ENCODE results near the gene EFCAB9. TPM values are rescaled to one million over a fixed set of nuclear protein-coding genes. Genes with fewer than 3 reads are reported as not detected.
A peak's percentile ranks its signal among the peaks of the same experiment; 100 is the strongest.

Gene EFCAB9
- total RNA-seq, 6 experiments from 2014 or later: not detected

- no peak overlapping the region for H3K4me3 Mint-ChIP-seq
- H3K9me3 Mint-ChIP-seq: no peaks in the 10 kb centered on the region
- H3K27me3 Mint-ChIP-seq (ENCODE audit: insufficient read depth): no peaks in the 10 kb centered on the region; the same call in 1 of the 2 replicates
- peak; percentile 34 for DNase-seq
- peak; percentile 56 for TF ChIP-seq CTCF (IDR thresholded peaks at IDR 0.05)
- peak overlapping the region; percentile 39; the same call in 1 of the 2 replicates for H3K27ac Mint-ChIP-seq
- H3K36me3 Mint-ChIP-seq (ENCODE audit: low read depth): peaks cover 19% of the 10 kb centered on the region
- peaks cover 30% of the 10 kb centered on the region for H3K4me1 Mint-ChIP-seq (ENCODE audit: low read depth)
Measured at GRCh38 chr5:172162323-172162986, 31.5 kb upstream of the EFCAB9 start.

- no peak for TF ChIP-seq CTCF (IDR thresholded peaks at IDR 0.05)
- Mint-ChIP-seq H3K27ac (no peak overlapping the region), H3K4me3 (no peak overlapping the region), H3K4me1 (ENCODE audit: low read depth) (peaks cover 30% of the 10 kb centered on the region), H3K27me3 (ENCODE audit: insufficient read depth) (no peaks in the 10 kb centered on the region; the same call in 1 of the 2 replicates), H3K36me3 (ENCODE audit: low read depth) (peaks cover 18% of the 10 kb centered on the region), H3K9me3 (no peaks in the 10 kb centered on the region)
- DNase-seq: no peak
Measured at GRCh38 chr5:172162987-172163343, 31.0 kb upstream of the EFCAB9 start.

- Mint-ChIP-seq H3K4me1 (ENCODE audit: low read depth) (peaks cover 30% of the 10 kb centered on the region), H3K9me3 (no peaks in the 10 kb centered on the region), H3K27ac (no peak overlapping the region), H3K27me3 (ENCODE audit: insufficient read depth) (no peaks in the 10 kb centered on the region; the same call in 1 of the 2 replicates), H3K4me3 (no peak overlapping the region), H3K36me3 (ENCODE audit: low read depth) (peaks cover 14% of the 10 kb centered on the region)
- DNase-seq: no peak
- no peak for TF ChIP-seq CTCF (IDR thresholded peaks at IDR 0.05)
Measured at GRCh38 chr5:172163346-172163745, 30.6 kb upstream of the EFCAB9 start.

GRCh38 chr5:172164769-172165212 lies 29.2 kb upstream of the EFCAB9 start:
- peak; percentile 44 for DNase-seq
- peaks cover 30% of the 10 kb centered on the region for H3K4me1 Mint-ChIP-seq (ENCODE audit: low read depth)
- peak overlapping the region; percentile 7; the same call in 1 of the 2 replicates for H3K4me3 Mint-ChIP-seq
- peaks cover 3% of the 10 kb centered on the region; the same call in 1 of the 2 replicates for H3K27me3 Mint-ChIP-seq (ENCODE audit: insufficient read depth)
- peak overlapping the region; percentile 52; the same call in 1 of the 2 replicates for H3K27ac Mint-ChIP-seq
- H3K36me3 Mint-ChIP-seq (ENCODE audit: low read depth): peaks cover 10% of the 10 kb centered on the region
- no peaks in the 10 kb centered on the region for H3K9me3 Mint-ChIP-seq
- TF ChIP-seq CTCF (IDR thresholded peaks at IDR 0.05): no peak

- no peak for TF ChIP-seq CTCF (IDR thresholded peaks at IDR 0.05)
- H3K27me3 Mint-ChIP-seq (ENCODE audit: insufficient read depth): peaks cover 3% of the 10 kb centered on the region; the same call in 1 of the 2 replicates
- peaks cover 30% of the 10 kb centered on the region for H3K4me1 Mint-ChIP-seq (ENCODE audit: low read depth)
- no peaks in the 10 kb centered on the region for H3K9me3 Mint-ChIP-seq
- no peak for DNase-seq
- peaks cover 15% of the 10 kb centered on the region for H3K36me3 Mint-ChIP-seq (ENCODE audit: low read depth)
- H3K4me3 Mint-ChIP-seq: no peak overlapping the region
- H3K27ac Mint-ChIP-seq: no peak overlapping the region
Measured at GRCh38 chr5:172165465-172165864, 28.5 kb upstream of the EFCAB9 start.
